ENCODE measurements around the gene ZNF787.

DNA sequence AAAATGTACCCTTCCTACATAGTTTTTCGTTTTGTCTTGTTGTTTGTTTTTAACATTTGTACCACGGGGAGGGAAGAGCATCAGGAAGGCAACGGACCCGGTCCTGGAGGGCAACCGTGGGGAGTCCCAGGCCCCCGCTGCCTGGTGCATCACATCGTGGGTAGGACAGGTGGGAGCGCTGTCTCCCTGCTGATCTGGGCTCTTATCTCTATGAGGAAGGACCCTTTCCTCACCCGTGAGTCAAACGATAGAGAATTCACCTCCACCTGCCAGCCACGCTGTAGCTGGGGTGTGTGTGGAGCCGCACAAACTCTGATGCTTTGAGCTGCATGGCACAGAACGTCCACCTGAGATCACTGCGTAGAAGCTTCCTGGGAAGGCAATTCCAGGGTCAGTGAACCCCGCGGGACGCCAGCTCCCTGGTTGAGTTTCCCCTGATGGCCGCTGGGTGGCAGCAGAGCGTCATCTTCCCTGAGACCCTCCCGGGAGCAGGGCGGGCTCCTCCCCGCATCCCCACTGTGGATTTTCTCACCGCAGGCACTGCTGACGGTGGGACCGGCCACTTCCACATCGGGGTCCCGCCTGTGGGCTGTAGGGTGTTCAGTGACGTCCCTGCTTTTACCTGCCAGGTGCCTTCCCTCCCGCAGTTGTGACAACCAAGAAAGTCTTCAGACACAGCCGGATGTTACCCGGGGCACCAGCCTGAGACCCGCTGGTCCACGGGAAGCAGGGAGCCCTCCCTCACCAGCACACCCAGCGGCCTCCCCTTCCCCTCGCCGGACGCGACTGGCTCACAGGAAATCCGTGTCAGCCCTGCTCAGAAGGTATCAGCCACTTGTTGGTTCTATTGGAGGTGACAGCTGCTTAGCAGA is 54.7 kb downstream of the ZNF787 start:
- peak; percentile 75 for TF ChIP-seq RAD21 (IDR thresholded peaks at IDR 0.05; ENCODE audit: low read length)
- TF ChIP-seq, protein P1, sequence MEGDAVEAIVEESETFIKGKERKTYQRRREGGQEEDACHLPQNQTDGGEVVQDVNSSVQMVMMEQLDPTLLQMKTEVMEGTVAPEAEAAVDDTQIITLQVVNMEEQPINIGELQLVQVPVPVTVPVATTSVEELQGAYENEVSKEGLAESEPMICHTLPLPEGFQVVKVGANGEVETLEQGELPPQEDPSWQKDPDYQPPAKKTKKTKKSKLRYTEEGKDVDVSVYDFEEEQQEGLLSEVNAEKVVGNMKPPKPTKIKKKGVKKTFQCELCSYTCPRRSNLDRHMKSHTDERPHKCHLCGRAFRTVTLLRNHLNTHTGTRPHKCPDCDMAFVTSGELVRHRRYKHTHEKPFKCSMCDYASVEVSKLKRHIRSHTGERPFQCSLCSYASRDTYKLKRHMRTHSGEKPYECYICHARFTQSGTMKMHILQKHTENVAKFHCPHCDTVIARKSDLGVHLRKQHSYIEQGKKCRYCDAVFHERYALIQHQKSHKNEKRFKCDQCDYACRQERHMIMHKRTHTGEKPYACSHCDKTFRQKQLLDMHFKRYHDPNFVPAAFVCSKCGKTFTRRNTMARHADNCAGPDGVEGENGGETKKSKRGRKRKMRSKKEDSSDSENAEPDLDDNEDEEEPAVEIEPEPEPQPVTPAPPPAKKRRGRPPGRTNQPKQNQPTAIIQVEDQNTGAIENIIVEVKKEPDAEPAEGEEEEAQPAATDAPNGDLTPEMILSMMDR (IDR thresholded peaks at IDR 0.05), result peak; percentile 87
- TF ChIP-seq EP300 (IDR thresholded peaks at IDR 0.05; ENCODE audit: borderline replicate concordance in 1 of 2, low read depth in 1 of 2, low read length in 1 of 2), result no peak
- TF ChIP-seq, protein P2, sequence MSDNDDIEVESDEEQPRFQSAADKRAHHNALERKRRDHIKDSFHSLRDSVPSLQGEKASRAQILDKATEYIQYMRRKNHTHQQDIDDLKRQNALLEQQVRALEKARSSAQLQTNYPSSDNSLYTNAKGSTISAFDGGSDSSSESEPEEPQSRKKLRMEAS (IDR thresholded peaks at IDR 0.05; ENCODE audit: low read depth), result no peak
- no peak for TF ChIP-seq MEF2A (IDR thresholded peaks at IDR 0.05; ENCODE audit: borderline replicate concordance, low read depth)
- TF ChIP-seq TCF12 (IDR thresholded peaks at IDR 0.05), result no peak
- no peak for TF ChIP-seq FOXM1 (IDR thresholded peaks at IDR 0.05; ENCODE audit: low read depth)
- TF ChIP-seq, protein P3, sequence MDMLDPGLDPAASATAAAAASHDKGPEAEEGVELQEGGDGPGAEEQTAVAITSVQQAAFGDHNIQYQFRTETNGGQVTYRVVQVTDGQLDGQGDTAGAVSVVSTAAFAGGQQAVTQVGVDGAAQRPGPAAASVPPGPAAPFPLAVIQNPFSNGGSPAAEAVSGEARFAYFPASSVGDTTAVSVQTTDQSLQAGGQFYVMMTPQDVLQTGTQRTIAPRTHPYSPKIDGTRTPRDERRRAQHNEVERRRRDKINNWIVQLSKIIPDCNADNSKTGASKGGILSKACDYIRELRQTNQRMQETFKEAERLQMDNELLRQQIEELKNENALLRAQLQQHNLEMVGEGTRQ (IDR thresholded peaks at IDR 0.05; ENCODE audit: borderline replicate concordance, low read depth, low read length), result no peak
- TF ChIP-seq, protein P4, sequence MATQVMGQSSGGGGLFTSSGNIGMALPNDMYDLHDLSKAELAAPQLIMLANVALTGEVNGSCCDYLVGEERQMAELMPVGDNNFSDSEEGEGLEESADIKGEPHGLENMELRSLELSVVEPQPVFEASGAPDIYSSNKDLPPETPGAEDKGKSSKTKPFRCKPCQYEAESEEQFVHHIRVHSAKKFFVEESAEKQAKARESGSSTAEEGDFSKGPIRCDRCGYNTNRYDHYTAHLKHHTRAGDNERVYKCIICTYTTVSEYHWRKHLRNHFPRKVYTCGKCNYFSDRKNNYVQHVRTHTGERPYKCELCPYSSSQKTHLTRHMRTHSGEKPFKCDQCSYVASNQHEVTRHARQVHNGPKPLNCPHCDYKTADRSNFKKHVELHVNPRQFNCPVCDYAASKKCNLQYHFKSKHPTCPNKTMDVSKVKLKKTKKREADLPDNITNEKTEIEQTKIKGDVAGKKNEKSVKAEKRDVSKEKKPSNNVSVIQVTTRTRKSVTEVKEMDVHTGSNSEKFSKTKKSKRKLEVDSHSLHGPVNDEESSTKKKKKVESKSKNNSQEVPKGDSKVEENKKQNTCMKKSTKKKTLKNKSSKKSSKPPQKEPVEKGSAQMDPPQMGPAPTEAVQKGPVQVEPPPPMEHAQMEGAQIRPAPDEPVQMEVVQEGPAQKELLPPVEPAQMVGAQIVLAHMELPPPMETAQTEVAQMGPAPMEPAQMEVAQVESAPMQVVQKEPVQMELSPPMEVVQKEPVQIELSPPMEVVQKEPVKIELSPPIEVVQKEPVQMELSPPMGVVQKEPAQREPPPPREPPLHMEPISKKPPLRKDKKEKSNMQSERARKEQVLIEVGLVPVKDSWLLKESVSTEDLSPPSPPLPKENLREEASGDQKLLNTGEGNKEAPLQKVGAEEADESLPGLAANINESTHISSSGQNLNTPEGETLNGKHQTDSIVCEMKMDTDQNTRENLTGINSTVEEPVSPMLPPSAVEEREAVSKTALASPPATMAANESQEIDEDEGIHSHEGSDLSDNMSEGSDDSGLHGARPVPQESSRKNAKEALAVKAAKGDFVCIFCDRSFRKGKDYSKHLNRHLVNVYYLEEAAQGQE (IDR thresholded peaks at IDR 0.05; ENCODE audit: low read depth, low read length), result no peak

Data from SK-N-SH (cell line).